Heart left ventricle (tissue), 16 donors: Measurements from ENCODE around the gene OSBPL7. TPM values are rescaled to one million over a fixed set of nuclear protein-coding genes. Genes with fewer than 3 reads are reported as not detected.
"Not testable (repeated sequence)": the region's sequence is repeated elsewhere in the genome, so short reads cannot be mapped to it uniquely, and the experiment has no call there.

ENCODE experiments used
- ATAC-seq, 4 donors: fragments of 200-7000 bp; cut with Tn5 transposase; one replicate each; pipeline ENCODE4 v1.9.1; 2020 to 2022; ENCODE audit warnings: moderate library complexity in 4 of 4, mild to moderate bottlenecking in 3 of 4, moderate number of reproducible peaks in 1 of 4
- DNase-seq, 5 donors: peaks; one replicate each; pipeline ENCODE4 v3.0.0-alpha.2; 2020
- H3K27ac ChIP-seq, 12 donors: fragments of 200-600 bp; sonication (generic) in 4 of 12; one replicate each; pipeline versions ENCODE4 v1.5.0 to v1.8.0; 2016 to 2022; ENCODE audit warnings: mild to moderate bottlenecking in 2 of 12
- H3K27me3 ChIP-seq, 9 donors: fragments of 200-600 bp; sonication (generic) in 2 of 9; one replicate each; pipeline versions ENCODE4 v1.5.1 to v1.8.0; 2016 to 2022; ENCODE audit warnings: mild to moderate bottlenecking in 3 of 9
- H3K36me3 ChIP-seq, 9 donors: fragments of 200-600 bp; sonication (generic) in 2 of 9; one replicate each; pipeline versions ENCODE4 v1.5.0 to v1.8.0; 2018 to 2022; ENCODE audit warnings: mild to moderate bottlenecking in 2 of 9
- H3K4me1 ChIP-seq, 12 donors: fragments of 200-600 bp; sonication (generic) in 4 of 12; one replicate each; pipeline versions ENCODE4 v1.5.0 to v1.8.0; 2016 to 2022; ENCODE audit warnings: mild to moderate bottlenecking in 3 of 12
- H3K4me3 ChIP-seq, 12 donors: fragments of 200-600 bp; sonication (generic) in 4 of 12; one replicate each; pipeline versions ENCODE4 v1.5.0 to v1.8.0; 2017 to 2022; ENCODE audit warnings: mild to moderate bottlenecking in 9 of 12, moderate library complexity in 4 of 12
- H3K9me3 ChIP-seq, 12 donors: fragments of 200-600 bp; sonication (generic) in 4 of 12; one replicate each; pipeline versions ENCODE4 v1.5.0 to v1.8.0; 2016 to 2022; ENCODE audit warnings: mild to moderate bottlenecking in 1 of 12
- POLR2A ChIP-seq, 2 donors: fragments of 450-650 bp; IDR thresholded peaks; one replicate each; pipeline ENCODE4 v1.6.1; 2017; ENCODE audit warnings: antibody characterized with exemption in 2 of 2, mild to moderate bottlenecking in 2 of 2, moderate library complexity in 2 of 2
- WGBS, 4 donors: extraction: QIAGEN DNeasy Blood & Tissue Kit in 2 of 4; methylation state at CpG; one replicate each; pipeline versions ENCODE4 v1.1.5 to v1.1.7; 2013 to 2018; 5-methylcytosine and 5-hydroxymethylcytosine counted together
- intact Hi-C, 10 donors: fragments of 100-400 bp; cut with DNase I; formaldehyde crosslinking; loops; one replicate each; pipeline versions ENCODE4 v1.11.1 to v1.14.2; 2022
- polyA plus RNA-seq, 2 donors: library from polyadenylated mRNA; stranded (reverse); fragments of 200-250 nt; gene quantifications; one replicate each; pipeline ENCODE4 v1.2.3, GENCODE V29; 2013
- total RNA-seq, 9 donors: library from RNA; depleted of rRNA in 2 of 9; stranded (reverse); fragments of >200 nt in 2 of 9; fragmentation: NEBNext Ultra II Directional in 3 of 9; extraction: Animal tissue kit (Norgen Biotek cat#: 25700) in 3 of 9; gene quantifications; one replicate each; pipeline versions ENCODE4 v1.1.0 to v1.2.4, GENCODE V29; 2016 to 2023
- TF ChIP-seq, protein P1 (sequence below), 12 donors: fragments of 200-600 bp; sonication (generic) in 4 of 12; IDR thresholded peaks; one replicate each; pipeline versions ENCODE4 v1.5.0 to v1.8.0; 2018 to 2022; ENCODE audit warnings: antibody characterized with exemption in 12 of 12, mild to moderate bottlenecking in 5 of 12
- donor health status: ischemic (EF 13 %, LVEDD 7.1; RV severe dilation, severe dysfunction).
- donor health status: healthy with polysubstance abuse.
- donor health status: DM: no; HTN: yes; CAD: no.
- donor health status: DM: no; HTN: no; CAD: no.
- donor health status: ischemic (EF 25% LVEDD 6.9; RV normal size, moderate dysfunction).
- donor health status: ischemic (EF 25% LVEDD 5.7; RV mildly dilated, moderate dysfunction).
- donor health status: healthy.
- donor health status: DM: yes; HTN: yes; CAD: no.
- donor health status: ischemic (EF 35%, LVEDD 5.7; RV mildly dilated, moderate dysfunction).
- donor health status: nonischemic (EF 11% LVEDD 7.7; RV severe dilation, severe dysfunction).
- donor health status: DM: yes; HTN: yes; CAD: no.
- donor health status: PGD.
- donor health status: ischemic (EF 29% LVEDD 5.4; RV normal size, mild dysfunction).
- donor health status: nonischemic (EF 23%, LVEDD 6.1; RV moderate dilation, normal function).

OSBPL7 gene
- total and polyA plus RNA-seq, 11 donors, result 1.5 to 7.4 (median 5.2) TPM

DNA sequence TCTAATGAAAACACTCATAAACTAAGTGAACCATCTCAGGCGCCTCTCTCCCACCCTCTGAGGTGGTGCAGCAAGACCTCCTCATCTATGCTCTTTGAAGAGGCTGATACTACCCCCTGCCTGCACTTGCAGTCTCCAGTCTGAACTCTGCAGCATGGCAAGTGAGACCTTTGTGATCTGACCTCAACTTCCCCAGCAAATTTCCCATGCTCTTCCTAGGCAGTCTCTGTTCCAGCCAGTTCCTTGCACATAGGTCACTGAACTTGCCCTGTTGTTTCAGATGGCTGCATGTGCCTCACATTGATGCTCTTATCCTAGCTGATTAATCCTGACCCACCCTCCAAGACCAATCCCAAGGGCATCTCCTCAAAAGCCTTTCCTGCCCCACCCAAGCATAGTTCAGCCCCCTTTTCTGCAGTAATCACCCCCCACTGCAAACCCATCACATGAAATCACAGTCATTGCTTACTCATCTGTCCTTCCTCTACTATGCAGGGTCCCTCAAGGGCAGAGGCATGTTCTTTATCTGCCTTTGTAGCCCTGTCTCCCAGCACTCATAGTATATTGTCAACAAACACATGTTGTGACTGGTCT lies 46.5 kb downstream of the OSBPL7 start:
- H3K4me1 ChIP-seq, result peaks cover 0 to 4% (median 0%) of the 10 kb centered on the region in 12 donors
- TF ChIP-seq, protein P1, sequence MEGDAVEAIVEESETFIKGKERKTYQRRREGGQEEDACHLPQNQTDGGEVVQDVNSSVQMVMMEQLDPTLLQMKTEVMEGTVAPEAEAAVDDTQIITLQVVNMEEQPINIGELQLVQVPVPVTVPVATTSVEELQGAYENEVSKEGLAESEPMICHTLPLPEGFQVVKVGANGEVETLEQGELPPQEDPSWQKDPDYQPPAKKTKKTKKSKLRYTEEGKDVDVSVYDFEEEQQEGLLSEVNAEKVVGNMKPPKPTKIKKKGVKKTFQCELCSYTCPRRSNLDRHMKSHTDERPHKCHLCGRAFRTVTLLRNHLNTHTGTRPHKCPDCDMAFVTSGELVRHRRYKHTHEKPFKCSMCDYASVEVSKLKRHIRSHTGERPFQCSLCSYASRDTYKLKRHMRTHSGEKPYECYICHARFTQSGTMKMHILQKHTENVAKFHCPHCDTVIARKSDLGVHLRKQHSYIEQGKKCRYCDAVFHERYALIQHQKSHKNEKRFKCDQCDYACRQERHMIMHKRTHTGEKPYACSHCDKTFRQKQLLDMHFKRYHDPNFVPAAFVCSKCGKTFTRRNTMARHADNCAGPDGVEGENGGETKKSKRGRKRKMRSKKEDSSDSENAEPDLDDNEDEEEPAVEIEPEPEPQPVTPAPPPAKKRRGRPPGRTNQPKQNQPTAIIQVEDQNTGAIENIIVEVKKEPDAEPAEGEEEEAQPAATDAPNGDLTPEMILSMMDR (IDR thresholded peaks at IDR 0.05), result no peak
- no peak for TF ChIP-seq POLR2A (IDR thresholded peaks at IDR 0.05)
- 50 to 78% (median 71%) methylated on average over 1 of the region's 1 CpG for WGBS, 4 donors
- H3K4me3 ChIP-seq, result no peak overlapping the region
- peaks cover 14 to 63% (median 30%) of the 10 kb centered on the region in 9 donors for H3K27me3 ChIP-seq
- intact Hi-C loops, result no loop called here
- H3K27ac ChIP-seq, result no peak overlapping the region
- H3K36me3 ChIP-seq, result no peaks in the 10 kb centered on the region
- no peak for ATAC-seq
- DNase-seq, result no peak
- H3K9me3 ChIP-seq, result peaks cover 0 to 12% (median 0%) of the 10 kb centered on the region in 12 donors

DNA sequence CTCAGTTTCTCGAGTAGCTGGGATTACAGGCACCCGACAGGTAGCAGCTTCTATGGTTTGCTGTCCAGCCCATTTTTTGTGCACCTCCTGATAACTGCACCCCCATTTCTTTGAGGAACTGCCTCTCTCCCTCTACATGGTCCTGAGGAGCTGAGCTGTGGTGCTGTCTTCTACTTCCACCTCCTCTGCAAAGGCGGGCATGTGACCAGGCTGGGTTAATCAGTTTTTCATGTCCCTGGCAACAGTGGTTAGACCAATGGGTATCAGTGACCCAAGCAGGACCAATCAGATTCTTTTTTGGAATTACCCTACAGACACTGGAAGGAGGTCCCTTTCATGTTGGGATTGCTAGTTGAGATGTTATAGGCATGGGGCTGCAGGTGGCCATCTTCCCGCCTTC lies 47.3 kb downstream of the OSBPL7 start:
- no peak overlapping the region for H3K27ac ChIP-seq

GRCh38 chr17:47773649-47774048 lies 47.9 kb downstream of the OSBPL7 start:
- H3K4me1 ChIP-seq, intact Hi-C loops, H3K27ac ChIP-seq, ATAC-seq, H3K36me3 ChIP-seq, DNase-seq, H3K4me3 ChIP-seq: not testable (repeated sequence)
- peaks cover 13 to 54% (median 29%) of the 10 kb centered on the region in 9 donors for H3K27me3 ChIP-seq
- H3K9me3 ChIP-seq, result peaks cover 0 to 16% (median 0%) of the 10 kb centered on the region in 12 donors
- WGBS, 4 donors, result 86 to 91% (median 89%) methylated on average over 9 of the region's 9 CpGs

More for the DNA sequence above, 47.3 kb downstream of the OSBPL7 start:
- 66 to 85% (median 72%) methylated on average over 4 of the region's 4 CpGs for WGBS, 4 donors
- H3K4me1 ChIP-seq, result peaks cover 0 to 4% (median 0%) of the 10 kb centered on the region in 12 donors
- no peak overlapping the region for H3K4me3 ChIP-seq
- TF ChIP-seq POLR2A (IDR thresholded peaks at IDR 0.05), result no peak
- TF ChIP-seq, protein P1 (IDR thresholded peaks at IDR 0.05), result no peak
- peaks cover 13 to 59% (median 30%) of the 10 kb centered on the region in 9 donors for H3K27me3 ChIP-seq
- no peaks in the 10 kb centered on the region for H3K36me3 ChIP-seq
- DNase-seq (no peak), ATAC-seq (no peak)
- intact Hi-C loops, result no loop called here
- H3K9me3 ChIP-seq, result peaks cover 0 to 16% (median 0%) of the 10 kb centered on the region in 12 donors

GRCh38 chr17:47763913-47764582 lies 57.5 kb downstream of the OSBPL7 start:
- Histone ChIP-seq H3K27me3 (peaks cover 0 to 4% (median 0%) of the 10 kb centered on the region in 9 donors), H3K9me3 (peaks cover 0 to 34% (median 14%) of the 10 kb centered on the region in 12 donors), H3K4me1 (no peaks in the 10 kb centered on the region), H3K36me3 (no peaks in the 10 kb centered on the region), H3K27ac (no peak overlapping the region), H3K4me3 (no peak overlapping the region)
- intact Hi-C loops, result no loop called here
- ATAC-seq (no peak), DNase-seq (no peak)
- no peak for TF ChIP-seq POLR2A (IDR thresholded peaks at IDR 0.05)
- WGBS, 4 donors, result 66 to 84% (median 74%) methylated on average over 3 of the region's 3 CpGs

GRCh38 chr17:47762728-47763127 lies 58.9 kb downstream of the OSBPL7 start:
- DNase-seq (no peak), ATAC-seq (no peak)
- 88 to 92% (median 90%) methylated on average over 2 of the region's 2 CpGs for WGBS, 4 donors
- H3K27me3 ChIP-seq, result peaks cover 0 to 4% (median 0%) of the 10 kb centered on the region in 9 donors
- peaks cover 0 to 37% (median 14%) of the 10 kb centered on the region in 12 donors for H3K9me3 ChIP-seq
- no peak overlapping the region for H3K27ac ChIP-seq
- no peaks in the 10 kb centered on the region for H3K36me3 ChIP-seq
- no peaks in the 10 kb centered on the region for H3K4me1 ChIP-seq
- H3K4me3 ChIP-seq, result no peak overlapping the region
- intact Hi-C loops, result no loop called here
- TF ChIP-seq, protein P1 (IDR thresholded peaks at IDR 0.05), result no peak
- no peak for TF ChIP-seq POLR2A (IDR thresholded peaks at IDR 0.05)
